GM21529 (cell line): Measurements from ENCODE around the gene PRKAG2.
"Not testable (repeated sequence)": the region's sequence is repeated elsewhere in the genome, so short reads cannot be mapped to it uniquely, and the experiment has no call there.

Experiments
- ATAC-seq: cut with Tn5 transposase; IDR thresholded peaks from one replicate; pipeline ENCODE4 v1.9.1; 2021; ENCODE audit not compliant: unreplicated experiment

The PRKAG2 gene

DNA sequence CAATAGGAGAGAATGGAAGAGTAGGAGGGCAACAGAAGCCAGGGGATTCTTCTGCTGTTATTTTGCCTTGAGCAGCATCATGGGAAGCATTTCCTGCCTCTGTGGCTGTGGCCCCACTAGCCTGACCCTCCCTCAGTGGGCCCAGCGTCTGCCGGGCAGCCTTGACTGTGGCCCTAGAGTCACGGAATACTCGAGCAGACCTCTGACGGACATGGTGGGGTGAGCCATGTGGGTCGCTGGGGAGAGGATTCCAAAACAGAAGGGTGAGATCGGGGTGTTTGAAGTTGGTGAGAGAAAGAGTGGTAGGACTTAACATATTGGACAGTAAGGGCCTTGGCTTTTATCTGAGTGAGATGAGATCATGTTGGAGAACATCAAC is 8.3 kb upstream of the PRKAG2 start:
- peak; percentile 15 for ATAC-seq

DNA sequence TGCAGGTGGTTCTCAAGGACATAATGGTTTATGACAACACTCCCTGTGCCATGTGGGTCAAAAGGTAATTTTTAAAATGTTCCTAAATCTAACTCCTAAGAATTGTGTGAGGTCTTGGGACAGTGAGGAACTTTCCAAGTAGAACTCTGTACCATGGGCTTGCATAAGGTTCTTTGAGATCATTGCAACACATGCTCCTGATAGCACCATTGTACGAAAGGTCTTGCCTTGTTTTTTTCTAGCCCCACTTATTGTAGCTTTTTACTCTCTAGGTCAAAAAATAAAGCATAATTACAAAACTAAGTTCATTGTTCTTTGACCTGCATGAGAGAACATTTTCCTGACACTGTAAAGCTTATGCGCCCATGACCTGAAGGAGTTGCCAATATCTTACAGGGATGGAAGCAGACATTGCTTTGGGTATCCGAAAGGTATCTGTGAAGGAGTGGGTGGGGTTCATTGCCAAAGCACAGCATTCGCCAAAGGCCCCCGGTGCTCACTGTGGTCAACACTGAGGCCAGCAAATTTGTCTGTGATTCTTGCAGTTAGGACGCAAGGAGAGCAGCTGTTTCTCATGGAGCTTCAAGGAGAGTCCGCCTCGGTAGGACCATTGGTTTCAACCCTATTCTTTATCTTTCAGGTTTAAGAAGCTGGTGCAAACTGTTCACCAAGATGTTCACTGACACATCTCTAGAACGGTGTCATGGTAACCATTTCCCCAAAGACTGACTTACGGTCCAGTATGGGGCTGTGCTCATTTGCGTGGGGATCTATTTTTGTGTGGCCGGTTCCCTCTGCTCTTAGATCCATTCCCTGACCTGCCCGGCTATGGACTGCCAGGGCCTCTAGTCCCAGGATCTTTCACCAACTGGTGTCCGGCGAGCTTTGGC is 7.6 kb upstream of the PRKAG2 start:
- peak; percentile 83 for ATAC-seq

DNA sequence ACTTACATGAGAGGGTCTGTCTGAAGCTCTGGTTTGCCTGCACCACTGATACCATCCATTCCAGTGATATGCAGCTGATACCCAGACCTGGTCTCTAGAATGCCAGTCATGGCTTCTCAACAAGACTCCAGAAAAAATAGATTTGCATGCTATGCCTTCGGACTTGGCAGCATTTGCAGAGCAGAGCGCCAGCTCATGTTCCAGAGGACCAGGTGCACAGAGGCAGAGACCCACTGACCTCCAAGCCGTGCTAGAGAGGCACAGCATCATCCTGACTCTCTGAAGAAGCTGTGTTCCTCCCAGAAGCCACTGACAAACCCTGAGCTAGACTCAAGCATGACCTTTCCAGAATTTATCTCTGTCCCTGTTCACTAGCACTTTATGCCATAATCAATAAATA is 6.9 kb upstream of the PRKAG2 start:
- no peak for ATAC-seq

DNA sequence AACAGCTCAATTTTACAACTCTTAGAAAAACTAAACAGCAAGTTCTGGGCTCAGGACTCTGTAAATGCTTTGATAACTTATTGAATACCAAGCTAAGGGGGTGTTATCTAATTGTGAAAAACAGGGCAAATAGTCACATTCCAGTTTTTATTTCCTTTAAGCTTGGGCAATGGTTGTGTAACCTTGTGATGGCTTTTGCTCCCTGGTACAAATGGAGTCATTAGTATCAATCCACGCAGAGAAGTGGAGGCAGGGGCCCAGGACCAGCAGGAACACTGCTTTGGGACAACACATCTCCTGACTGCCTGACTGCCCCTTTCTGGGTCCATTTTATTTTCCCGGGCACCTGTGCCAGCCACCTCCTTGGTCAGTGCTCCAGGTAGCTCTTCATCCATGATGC is 5.8 kb upstream of the PRKAG2 start:
- no peak for ATAC-seq

DNA sequence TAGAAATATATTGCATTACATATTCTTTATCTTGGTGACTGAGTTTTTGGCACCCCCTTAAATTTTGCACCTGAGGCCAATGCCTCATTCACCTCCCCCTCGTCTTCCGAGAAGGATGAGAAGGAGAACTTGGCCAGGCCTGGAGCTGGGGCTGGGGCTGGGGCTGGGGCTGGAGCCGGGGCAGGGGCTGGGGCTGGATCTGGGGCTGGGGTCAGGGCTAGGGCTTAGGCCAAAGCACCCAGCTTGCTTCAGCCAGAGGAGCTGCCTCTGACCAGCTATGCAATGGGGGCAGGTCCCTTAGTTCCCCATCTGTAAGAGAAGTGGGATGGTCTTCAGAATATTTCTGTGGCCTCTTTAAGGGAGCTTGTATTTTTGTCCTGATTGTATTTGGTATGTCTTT is 3.8 kb upstream of the PRKAG2 start:
- ATAC-seq: no peak

DNA sequence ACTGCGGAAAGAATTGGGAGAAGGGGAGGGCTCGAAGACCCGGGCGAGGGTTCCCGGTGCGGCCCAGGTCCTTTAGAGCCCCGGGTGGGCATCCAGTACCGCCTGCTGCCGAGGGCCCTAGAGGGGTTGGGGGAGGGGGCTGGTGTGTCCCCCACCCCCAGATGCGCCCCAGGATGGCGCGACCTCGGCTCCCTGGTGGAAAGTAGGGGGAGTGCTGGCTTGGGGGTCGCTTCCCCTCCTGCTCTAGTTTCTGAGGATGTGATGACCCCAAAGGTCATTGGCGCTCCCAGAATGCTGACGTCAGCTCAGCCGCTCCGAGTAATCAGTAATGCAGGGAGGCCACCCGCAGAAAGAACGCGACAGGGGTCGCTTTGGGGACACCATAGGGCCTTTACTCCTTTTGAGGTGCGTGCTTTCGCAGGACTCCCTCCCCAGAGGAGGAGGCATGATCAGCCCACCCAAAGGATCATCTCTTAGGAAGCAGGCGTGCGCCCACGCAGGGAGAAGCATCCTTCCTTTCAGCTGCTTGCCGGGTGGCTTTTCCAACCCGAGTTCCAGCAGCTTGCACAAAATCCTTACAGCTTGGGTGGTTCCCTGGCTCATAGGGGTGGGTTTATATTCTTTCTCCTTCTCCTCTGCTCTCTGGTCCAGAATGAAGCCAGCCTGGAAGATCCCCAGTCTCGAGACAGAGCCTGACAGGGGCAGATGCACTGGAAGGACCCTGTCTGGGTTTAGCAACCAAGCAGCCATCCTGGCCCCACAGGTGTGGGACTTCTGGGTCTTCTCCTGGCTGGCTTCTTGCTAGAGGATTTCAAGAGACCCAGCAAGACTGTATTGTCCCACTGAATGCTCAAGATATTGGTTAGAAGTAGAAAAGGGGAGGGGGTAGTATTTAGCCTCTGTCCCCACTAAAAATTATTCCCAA is 1.3 kb upstream of the PRKAG2 start:
- ATAC-seq: no peak

DNA sequence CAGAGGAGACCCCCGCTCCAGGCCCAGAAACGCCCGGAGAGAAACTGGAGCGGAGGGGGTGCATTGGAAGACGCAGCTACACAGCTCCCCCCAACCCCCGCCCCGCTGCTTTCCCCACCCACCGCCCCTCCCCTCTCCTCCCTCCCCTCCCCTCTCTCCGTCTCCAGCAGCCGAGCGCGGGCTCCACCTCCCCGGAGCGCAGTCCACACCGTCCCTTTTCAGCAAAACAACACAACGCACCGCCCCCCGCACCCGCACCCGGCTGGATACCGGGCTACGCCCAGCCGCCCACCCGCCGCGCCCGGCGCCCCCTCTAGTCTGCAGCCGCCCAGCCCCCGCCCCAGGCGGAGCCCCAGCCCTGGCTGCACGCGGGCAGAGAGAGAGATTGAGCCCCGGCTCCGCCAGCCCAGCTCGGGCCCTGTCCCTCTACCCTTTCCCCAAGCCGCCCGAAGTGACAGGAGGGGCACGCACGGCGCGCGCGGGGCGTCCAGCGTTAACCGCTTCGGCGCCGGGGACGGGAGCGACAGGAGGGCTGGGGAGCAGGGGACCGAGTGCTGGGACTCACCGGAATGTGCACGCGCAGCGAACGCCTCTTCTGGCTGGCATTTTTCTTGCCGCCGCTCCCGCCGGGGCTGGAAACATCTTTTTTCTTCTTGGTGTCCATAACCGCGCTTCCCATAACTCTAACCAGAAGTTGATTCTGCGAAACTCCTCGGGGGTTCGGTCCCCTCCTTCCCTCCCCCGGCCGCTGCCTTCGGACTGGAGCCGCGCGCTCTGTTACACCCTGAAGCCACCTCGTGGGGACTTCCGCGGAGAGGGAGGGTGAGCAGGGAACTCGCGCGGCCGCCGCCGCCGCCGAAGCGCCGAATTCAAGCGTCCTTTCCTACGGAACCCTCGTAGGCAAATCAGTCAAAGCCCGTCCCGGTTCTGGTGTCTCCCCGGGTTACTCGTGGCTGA is 695 bp downstream of the PRKAG2 start:
- no peak for ATAC-seq

DNA sequence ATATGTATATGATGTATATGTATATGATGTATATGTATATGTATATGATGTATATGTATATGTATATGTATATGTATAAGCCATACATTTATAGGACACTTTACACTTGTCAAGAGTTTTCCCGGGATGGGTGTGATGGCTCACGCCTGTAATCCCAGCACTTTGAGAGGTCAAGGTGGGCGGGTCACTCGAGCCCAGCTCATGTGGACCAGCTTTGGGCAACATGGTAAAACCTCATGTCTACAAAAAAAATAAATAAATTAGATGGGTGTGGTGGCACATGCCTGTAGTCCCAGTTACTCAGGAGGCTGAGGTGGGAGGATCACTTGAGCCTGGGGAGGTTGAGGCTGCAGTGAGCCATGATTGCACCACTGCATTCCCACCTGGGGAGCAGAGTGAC is 2.4 kb downstream of the PRKAG2 start:
- not testable (repeated sequence) for ATAC-seq

DNA sequence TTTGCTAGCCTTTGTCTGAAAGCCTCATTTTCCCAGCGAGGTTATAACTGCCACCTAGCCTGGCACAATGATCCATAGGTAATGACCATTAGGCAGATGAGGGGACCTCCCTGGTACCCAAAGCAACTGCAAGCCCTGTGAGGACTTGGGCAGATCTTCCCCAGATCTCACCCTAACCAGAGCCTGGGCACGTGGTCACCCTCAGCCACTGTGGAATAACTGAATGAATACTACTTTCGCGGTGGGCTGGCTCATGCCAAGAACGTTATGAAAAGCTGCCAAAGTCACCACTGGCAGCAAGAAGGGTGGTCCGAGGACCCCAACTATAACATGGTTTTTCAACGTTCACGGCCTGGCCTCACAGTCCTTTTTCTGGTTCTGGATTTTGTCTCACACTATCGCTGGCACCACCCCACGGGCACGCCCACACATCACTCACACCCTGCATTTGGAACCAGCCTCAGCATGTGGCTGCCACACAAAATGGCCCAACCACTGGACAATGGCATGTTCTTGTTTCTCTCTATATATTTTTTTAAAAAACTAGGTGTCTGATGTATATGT is 3.4 kb downstream of the PRKAG2 start:
- no peak for ATAC-seq

DNA sequence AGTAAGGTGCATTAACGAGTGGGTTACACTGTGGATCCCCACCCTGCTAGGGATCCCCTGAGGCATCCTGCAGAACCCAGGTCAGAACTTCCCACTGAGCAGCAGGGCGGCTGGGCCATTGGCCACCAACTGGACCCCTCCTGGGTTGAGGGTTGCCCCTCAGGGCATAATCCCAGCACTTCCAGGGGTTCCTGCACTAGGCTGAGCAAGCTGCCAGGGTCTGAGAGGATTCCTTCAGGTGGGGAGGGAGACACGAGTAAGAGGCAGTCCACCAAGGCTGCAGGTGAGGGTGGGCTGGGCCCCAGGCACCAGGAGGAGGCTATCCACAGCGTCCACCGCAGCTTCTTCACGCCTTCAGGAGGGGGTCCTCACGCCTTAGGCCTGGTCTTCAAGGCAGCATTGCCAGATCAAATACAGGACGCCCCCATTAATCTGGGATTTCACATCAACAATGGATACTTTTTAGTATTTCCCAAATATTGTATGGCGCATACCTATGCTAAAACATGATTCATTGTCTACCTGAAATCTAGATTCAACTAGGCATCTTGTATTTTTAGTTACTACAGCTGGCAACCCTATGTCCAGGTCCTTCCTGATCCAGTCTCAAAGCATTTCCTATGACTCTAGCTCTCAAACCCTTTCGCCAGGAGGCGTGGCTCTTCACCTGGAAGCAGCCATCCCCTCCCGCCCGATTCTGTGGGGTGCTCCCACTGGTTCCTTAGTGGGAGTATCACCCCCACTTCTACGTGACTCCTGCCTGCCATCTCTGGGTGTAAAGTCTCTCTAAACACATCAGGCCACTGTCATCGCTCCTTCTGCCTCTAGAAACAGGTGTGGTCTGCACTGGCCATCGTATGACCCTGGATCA is 4.1 kb downstream of the PRKAG2 start:
- no peak for ATAC-seq

DNA sequence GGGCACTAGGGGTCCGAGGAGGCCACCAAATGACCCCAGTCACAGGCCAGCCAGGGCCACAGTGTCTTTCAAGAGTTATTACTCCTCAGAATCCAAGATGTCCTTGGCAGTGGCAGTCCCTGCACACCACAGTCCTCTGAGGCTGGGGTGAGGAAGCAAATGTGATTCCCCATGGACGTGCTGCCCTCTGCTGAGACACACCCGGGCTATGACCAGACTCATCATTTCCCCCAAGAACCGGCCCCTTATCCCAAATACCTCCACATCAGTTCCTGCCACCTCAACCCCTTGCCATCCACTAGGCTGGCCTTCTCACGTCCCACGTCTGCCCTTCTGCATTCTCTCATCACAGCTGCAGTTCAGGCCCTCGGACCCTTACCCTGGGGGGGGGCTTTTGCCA is 5.0 kb downstream of the PRKAG2 start:
- no peak for ATAC-seq

DNA sequence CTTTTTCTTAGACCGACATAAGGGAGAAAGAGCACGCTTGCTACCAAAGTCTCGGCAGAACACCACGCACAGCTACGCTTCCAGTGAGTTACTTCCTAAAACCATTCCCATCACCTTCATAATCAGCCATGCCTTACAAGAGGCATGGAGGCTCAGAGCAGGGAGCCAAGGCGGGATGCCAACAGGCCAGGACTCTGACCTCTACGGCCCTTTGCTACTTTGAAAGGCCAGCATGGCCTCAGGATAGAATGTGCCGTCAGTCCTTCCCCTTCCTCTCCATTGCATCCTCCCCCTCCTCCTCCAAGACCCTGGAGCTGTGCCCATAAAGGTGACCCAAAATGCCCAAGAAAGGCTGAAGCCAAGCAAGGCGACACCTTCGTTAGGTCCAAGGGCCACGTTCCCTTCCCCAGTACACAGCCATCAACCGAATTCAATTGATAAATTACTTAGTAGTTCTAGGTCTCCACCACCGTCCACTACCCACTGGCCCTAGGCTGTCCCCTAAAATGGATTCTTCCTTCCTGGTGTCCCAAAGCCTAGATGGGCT is 5.7 kb downstream of the PRKAG2 start:
- ATAC-seq: no peak

DNA sequence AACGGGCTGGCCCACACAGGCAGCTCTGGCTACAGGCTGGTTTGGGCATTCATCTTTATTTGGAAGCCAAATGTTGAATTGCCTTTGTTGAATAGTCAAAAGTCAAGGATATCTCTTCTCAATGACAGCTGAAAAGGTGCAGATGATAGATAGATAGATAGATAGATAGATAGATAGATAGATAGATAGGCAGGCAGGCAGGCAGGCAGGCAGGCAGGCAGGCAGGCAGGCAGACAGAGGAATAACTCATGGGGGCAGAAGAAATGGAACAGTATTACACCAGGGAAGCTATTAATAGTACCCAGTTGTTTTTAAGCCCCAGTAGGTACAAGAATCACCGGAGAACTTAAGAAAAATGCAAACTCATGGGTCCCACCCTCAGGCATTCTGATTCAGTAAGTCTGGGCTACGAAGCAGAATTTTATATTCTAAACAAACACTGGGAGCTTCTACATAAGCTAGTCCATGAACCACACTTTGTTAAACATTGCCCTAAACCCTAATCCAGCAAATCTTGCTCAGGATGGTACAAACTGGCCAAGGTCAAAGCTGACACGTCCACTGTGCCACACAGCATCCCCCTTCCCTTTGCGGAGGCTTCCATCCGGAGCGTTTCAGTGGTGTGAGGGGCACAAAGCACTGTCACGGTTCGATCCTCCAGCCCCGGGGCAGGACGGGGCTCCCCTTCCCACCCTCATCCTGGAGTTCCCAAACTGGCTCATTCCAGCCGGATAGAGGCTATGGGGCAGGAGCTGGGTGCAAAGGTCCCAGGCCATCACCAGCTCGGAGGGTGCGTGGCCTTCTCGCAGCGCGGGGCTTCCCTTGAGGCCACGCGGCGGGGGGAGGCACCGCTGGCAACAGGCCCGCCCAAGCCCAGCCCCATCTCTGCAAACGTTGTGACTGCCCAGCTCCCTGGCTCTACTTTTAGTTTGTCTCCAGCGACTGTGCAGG is 6.7 kb downstream of the PRKAG2 start:
- no peak for ATAC-seq

DNA sequence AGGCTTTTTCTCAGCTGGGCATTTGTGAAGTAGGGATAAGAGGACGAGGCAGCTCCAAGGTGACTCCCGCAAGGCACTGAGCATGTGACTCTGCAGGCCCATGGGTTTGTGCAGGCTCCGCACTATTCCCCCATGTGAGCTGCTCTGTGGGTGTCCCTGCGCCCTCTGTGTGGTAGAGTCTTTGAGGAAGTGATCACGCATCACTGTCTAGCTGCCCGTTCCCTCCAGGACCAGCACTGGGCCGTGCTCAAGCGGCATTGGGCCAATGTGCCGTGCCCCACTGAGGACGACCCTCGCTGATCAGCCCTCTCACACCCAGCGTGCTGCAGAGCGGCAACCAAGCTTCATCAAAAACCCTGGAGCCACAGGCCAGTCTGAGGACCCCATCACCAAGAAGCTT is 7.5 kb downstream of the PRKAG2 start:
- ATAC-seq: no peak

DNA sequence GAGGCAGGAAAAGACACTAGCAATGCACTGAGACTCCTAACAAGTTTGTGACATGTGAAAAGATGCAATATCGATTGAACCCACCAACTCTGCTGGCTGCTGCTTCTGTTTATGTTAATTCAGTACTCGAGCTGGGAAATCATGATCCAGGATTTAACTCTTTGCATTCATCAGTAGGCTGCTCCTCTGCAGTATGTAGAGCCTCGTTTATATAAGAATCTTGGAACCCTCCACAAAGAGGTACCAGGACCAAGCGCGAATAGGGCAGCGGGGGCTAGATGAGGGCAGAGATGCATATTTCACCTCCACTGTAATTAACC is 7.8 kb downstream of the PRKAG2 start:
- ATAC-seq: no peak

DNA sequence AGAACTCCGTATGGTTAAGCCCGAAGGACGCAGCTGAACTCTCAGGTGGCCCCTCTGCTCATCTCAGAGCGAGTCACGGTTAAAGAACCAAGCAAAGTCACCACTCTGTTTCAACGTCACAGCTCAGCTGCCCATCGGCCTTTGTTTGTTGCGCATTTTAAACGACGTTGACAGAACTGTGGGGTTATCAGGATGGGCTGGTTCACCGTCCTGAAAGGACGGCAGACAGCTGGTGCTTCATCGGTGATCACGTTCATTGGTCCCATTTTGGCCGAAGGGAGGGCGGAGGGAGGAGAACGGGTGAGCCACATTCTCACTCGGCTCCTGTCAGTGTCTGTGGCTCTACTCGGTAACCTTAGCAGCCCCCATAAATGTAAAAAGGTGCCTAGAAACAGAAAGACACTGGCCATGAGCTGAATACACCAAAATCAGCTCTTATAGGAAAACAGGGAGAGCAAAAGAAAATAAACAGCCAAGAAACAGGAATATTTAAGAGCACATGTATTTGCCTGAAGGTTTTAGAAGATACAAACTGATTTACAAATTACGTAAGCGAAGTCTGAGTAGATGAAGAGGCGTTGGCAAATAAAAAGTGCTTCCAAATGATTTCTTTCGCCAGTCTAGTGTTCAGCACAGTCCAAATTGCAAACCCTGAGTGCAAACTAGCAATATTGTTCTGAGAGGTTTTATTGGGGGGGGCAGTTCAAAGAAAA is 8.4 kb downstream of the PRKAG2 start:
- no peak for ATAC-seq

DNA sequence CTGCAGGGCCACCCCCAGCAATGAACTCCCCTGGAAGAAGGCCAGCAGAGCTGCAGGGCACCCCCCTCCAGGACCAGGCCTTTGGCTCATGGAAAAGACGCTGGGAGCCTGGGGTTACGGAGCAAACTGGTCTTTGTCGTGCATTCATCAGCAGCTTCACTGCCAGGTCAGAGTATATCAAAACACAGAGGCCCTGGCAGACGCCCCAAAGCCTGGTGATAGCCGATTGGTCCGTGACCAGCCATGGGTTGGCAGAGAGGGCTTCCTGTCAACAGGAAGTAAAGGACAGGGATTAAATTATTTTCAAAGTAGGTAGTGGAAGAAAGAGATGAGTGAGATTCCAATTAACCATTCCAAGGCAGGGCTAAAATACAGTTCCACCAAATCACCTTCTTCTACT is 9.0 kb downstream of the PRKAG2 start:
- ATAC-seq: no peak
